GM12865 (cell line): ENCODE data around the gene MTUS2.

Experiments used
- DNase-seq: peaks from one replicate; pipeline ENCODE4 v3.0.0; 2010; ENCODE audit warnings: low read depth
- H3K4me3 ChIP-seq: 2 replicates; pipeline ENCODE4 v1.5.1; 2011; ENCODE audit warnings: mild to moderate bottlenecking, low read depth, low read length, control low read depth
- TF ChIP-seq, protein P1 (sequence below): IDR thresholded peaks from 2 replicates; pipeline ENCODE4 v1.5.1; 2011; ENCODE audit warnings: low read length, control low read depth, low read depth, inconsistent platforms; ENCODE audit not compliant: insufficient read depth; ENCODE audit errors: missing control alignments

Gene MTUS2

DNA sequence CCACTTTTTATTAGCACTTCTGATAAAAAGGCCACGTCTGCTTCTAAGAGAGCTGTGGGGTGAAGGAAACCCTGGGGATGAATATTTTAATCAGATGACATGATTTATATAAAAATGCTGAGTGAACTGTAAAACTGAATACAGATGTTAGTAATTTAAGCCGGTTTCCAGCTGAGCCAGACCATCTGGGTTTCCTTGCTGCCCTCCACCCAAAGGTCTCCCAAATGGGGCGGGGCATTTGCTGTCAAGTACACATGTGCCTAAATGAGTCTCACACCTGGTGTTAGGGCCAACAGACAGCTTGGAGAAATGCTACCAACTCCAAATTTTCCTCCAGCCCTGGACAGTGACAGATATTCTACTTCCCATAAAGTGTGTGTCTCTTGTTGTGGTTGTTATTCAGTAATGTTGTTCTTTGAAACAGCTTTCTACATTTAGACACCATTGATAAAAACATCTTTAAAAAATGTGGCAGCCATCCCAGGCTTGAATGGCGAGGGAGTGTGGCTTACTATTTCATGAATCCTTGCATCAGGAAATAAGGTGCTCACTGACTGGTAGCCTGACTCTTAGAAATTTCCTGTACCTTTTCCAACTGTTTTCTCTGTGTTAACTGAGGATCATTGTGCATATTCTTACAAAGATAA is 350.4 kb downstream of the MTUS2 start:
- TF ChIP-seq, protein P1, sequence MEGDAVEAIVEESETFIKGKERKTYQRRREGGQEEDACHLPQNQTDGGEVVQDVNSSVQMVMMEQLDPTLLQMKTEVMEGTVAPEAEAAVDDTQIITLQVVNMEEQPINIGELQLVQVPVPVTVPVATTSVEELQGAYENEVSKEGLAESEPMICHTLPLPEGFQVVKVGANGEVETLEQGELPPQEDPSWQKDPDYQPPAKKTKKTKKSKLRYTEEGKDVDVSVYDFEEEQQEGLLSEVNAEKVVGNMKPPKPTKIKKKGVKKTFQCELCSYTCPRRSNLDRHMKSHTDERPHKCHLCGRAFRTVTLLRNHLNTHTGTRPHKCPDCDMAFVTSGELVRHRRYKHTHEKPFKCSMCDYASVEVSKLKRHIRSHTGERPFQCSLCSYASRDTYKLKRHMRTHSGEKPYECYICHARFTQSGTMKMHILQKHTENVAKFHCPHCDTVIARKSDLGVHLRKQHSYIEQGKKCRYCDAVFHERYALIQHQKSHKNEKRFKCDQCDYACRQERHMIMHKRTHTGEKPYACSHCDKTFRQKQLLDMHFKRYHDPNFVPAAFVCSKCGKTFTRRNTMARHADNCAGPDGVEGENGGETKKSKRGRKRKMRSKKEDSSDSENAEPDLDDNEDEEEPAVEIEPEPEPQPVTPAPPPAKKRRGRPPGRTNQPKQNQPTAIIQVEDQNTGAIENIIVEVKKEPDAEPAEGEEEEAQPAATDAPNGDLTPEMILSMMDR = no peak
- DNase-seq = no peak
- no peak overlapping the region for H3K4me3 ChIP-seq

DNA sequence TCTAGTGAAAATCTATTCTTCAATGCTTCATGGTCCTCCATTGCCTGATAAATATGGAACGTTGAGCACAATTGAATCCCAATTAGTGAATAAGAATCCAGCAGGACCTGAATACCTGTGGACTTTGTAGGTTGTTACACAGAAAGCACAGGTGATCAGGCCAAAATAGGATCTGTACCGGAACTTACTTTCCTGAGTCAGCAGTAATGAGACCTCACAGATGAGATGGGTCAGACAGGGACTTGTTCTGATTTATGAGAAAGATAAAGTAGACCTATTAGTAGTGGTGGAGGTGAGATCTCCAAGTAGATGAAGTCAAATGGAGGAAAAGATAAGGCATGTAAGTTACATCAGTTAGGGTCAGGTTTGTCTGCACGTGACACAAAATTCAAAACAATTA is 351.1 kb downstream of the MTUS2 start:
- no peak for DNase-seq
- H3K4me3 ChIP-seq = no peak overlapping the region
- TF ChIP-seq, protein P1 = no peak

DNA sequence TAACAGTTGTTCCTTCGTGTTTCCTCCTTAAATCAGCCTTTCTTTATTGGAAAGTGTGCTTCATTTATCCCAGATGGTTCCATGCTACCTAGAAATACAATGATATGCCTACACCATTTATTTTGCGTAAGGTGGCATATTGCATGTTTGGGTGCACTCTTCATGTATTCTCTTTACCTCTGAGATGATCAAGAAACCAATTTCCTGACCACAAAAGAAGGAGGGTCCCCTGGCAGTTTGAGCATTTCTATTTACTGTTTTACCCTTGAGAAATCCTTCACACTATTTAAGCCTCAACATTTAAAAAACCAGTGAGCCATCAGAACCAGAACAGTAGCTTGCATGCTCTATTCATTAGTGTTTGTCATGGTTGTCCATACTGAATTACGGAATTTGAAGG is 354.0 kb downstream of the MTUS2 start:
- no peak overlapping the region for H3K4me3 ChIP-seq
- DNase-seq = no peak
- TF ChIP-seq, protein P1 = no peak

DNA sequence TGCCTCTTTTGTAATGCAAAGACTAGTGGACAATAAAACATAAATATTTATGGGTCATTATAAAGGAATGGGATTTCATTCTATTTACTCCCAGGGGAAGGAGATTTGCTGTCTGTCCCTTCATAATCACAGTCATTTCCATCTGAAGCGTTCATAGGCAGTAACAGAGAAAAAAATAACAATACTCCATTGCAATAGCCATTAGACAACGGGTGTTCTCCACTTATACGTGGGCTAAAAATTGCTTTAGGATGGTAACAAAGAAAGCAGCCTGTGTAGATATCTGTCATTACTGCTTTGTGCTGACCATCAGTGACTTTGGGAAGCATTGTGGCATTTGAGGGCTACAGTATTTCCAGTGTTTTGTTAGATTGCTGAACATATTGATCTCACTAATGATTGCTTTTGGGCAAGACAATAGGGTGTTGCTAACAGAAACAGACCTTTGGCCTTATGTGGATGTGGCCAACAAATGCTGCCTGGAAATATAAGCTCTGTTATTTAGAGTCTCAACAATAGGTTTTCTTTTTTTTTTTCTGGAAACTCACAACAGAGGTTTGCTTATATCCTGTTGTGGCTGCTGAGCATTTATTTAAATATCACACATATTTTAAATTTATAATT is 355.2 kb downstream of the MTUS2 start:
- DNase-seq = no peak
- H3K4me3 ChIP-seq = no peak overlapping the region
- TF ChIP-seq, protein P1 = no peak

DNA sequence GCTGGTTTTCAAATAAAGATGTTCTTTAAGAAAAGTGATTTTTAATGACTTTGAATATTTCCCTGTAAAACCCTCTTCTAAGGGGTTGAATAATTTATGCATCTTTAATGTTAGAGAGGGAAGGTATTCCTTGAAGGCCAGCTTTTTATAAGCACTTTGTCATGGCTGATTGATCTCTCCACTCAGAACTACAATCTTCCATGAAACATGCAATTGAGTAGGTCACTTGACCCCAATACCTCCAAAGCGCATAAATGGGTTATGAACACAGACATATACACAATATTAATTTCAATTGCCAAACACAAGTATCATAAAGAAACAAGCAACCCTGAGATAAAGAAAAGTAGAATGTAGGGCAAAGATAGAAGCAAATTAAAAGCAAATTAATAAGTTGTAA is 359.9 kb downstream of the MTUS2 start:
- no peak overlapping the region for H3K4me3 ChIP-seq
- TF ChIP-seq, protein P1 = no peak
- no peak for DNase-seq

DNA sequence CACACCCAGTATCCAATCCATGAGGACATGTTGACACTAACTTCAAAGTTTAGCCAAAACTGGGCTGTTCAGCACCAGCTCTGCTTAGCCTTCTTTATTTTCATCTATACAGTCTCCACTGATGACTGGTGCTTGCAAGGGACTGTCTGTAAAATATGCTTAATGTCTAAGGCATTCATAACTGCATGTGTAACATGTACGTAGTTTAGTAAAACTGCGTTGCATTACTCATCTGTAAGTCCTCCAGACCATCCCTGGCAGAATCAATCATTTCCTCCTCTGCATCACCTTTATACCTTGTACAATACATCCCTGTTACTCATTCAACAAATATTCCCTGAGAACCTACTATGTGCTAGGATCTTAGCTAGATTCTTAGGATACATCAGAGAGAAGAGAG is 362.1 kb downstream of the MTUS2 start:
- no peak overlapping the region for H3K4me3 ChIP-seq
- DNase-seq = no peak
- TF ChIP-seq, protein P1 = no peak

DNA sequence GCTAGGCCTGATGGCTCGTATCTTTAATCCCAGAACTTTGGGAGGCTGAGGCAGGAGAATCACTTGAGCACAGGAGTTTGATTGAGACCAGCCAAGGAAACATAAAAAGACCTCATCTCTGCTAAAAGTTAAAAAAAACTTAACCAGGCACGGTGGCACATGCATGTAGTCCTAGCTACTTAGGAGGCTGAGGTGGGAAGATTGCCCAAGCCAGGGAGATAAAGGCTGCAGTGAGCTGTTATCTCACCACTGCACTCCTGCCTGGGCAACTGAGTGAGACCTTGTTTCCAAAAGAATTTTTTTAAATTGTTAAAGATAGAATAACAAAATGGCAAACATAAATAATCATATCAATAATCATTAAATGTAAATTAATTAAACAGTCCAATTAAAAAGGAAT is 365.8 kb downstream of the MTUS2 start:
- H3K4me3 ChIP-seq = no peak overlapping the region
- no peak for DNase-seq
- TF ChIP-seq, protein P1 = no peak
